HUES48 (cell line): ENCODE measurements around the gene CENPP.

ENCODE experiments used
- H3K27ac ChIP-seq: one replicate; pipeline ENCODE4 v1.7.0; 2013; ENCODE audit warnings: low read depth, low read length, inconsistent platforms
- H3K27me3 ChIP-seq: 2 replicates; pipeline ENCODE4 v1.6.1; 2013; ENCODE audit warnings: mild to moderate bottlenecking, low read length; ENCODE audit not compliant: control insufficient read depth, insufficient read depth
- H3K36me3 ChIP-seq: 2 replicates; pipeline ENCODE4 v1.6.1; 2013; ENCODE audit warnings: low read length; ENCODE audit not compliant: control insufficient read depth, insufficient read depth
- H3K4me1 ChIP-seq: 2 replicates; pipeline ENCODE4 v1.6.1; 2013; ENCODE audit warnings: mild to moderate bottlenecking, low read length; ENCODE audit not compliant: control insufficient read depth, insufficient read depth
- H3K4me3 ChIP-seq: 2 replicates; pipeline ENCODE4 v1.5.1; 2013; ENCODE audit warnings: mild to moderate bottlenecking, low read depth, low read length
- H3K9ac ChIP-seq: 2 replicates; pipeline ENCODE4 v1.6.1; 2013; ENCODE audit warnings: mild to moderate bottlenecking, low read depth, low read length, moderate library complexity
- H3K9me3 ChIP-seq: 2 replicates; pipeline ENCODE4 v1.6.1; 2013; ENCODE audit warnings: low read length; ENCODE audit not compliant: control insufficient read depth, insufficient read depth

Gene CENPP

GRCh38 chr9:92294297-92294676 is 31.5 kb upstream of the CENPP start:
- H3K36me3 ChIP-seq: peaks cover 54% of the 10 kb centered on the region
- no peaks in the 10 kb centered on the region for H3K27me3 ChIP-seq
- peaks cover 5% of the 10 kb centered on the region for H3K4me1 ChIP-seq
- H3K4me3 ChIP-seq: peak overlapping the region; percentile 95
- no peaks in the 10 kb centered on the region for H3K9me3 ChIP-seq
- peak overlapping the region; percentile 79 for H3K9ac ChIP-seq
- H3K27ac ChIP-seq: peak overlapping the region; percentile 90

DNA sequence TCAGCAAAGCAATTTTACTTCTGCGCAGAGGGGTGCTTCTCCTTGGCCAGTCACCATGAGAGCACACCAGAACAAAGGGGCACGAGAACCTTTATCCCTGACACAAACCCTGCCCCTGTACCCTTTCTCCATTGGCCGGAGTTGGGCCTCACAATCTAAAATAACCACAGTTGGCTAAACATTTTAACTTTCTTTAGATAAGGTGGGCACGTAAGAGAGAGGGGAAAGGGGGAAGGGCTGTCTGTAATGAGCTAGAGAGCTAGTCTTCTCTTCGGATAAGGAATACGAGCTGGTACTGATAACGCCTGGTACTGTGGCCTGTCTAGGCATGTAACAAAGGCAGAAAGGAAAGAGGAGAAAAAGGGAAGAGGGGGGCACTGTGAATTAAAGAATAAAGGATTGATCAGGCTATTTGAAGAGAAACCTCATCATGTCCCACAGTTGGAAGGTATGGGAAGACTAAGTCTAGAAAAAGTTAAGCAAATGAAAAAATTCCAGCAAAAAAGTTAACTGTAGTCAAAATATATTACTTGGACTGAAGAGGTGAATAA is 30.4 kb upstream of the CENPP start:
- H3K4me1 ChIP-seq: peaks cover 5% of the 10 kb centered on the region
- peak overlapping the region; percentile 90 for H3K27ac ChIP-seq

DNA sequence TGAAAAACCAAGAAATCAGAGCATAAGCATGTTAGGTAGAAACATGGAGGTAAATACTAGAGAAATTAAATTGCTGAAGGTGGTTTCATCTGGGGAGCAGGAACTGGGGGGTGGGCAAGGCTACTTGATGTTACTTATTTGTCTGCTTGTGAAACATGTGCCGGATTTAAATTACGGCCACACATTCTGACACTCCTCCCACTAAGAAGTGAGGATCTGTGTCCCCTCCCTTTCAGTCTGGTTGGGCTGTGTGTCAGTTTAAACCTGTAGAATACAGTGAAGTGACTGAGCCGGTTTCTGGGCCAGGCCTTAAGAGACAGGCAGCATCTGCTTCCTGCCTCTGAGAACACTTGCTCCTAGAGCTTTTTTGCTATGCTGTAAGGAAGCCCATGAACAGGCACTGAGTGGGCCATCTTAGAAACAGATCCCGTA is 29.9 kb upstream of the CENPP start:
- no peaks in the 10 kb centered on the region for H3K27me3 ChIP-seq
- no peak overlapping the region for H3K4me3 ChIP-seq
- H3K4me1 ChIP-seq: peaks cover 5% of the 10 kb centered on the region
- no peaks in the 10 kb centered on the region for H3K9me3 ChIP-seq
- no peak overlapping the region for H3K9ac ChIP-seq
- peaks cover 54% of the 10 kb centered on the region for H3K36me3 ChIP-seq
- H3K27ac ChIP-seq: peak overlapping the region; percentile 31

More for the DNA sequence above, 30.4 kb upstream of the CENPP start:
- H3K9me3 ChIP-seq: no peaks in the 10 kb centered on the region
- H3K27me3 ChIP-seq: no peaks in the 10 kb centered on the region
- no peak overlapping the region for H3K4me3 ChIP-seq
- H3K36me3 ChIP-seq: peaks cover 54% of the 10 kb centered on the region
- no peak overlapping the region for H3K9ac ChIP-seq

GRCh38 chr9:92297611-92298010 is 28.1 kb upstream of the CENPP start:
- Histone ChIP-seq H3K36me3 (peaks cover 60% of the 10 kb centered on the region), H3K4me3 (no peak overlapping the region), H3K27ac (no peak overlapping the region), H3K4me1 (peaks cover under 1% of the 10 kb centered on the region; the same call in 1 of the 2 replicates), H3K9ac (no peak overlapping the region), H3K27me3 (no peaks in the 10 kb centered on the region), H3K9me3 (no peaks in the 10 kb centered on the region)

- no peak overlapping the region for H3K4me3 ChIP-seq
- H3K4me1 ChIP-seq: no peaks in the 10 kb centered on the region
- no peak overlapping the region for H3K27ac ChIP-seq
- no peak overlapping the region for H3K9ac ChIP-seq
- no peaks in the 10 kb centered on the region for H3K9me3 ChIP-seq
- H3K27me3 ChIP-seq: no peaks in the 10 kb centered on the region
- peaks cover 65% of the 10 kb centered on the region for H3K36me3 ChIP-seq
Measured at GRCh38 chr9:92298036-92298435, 27.7 kb upstream of the CENPP start.

DNA sequence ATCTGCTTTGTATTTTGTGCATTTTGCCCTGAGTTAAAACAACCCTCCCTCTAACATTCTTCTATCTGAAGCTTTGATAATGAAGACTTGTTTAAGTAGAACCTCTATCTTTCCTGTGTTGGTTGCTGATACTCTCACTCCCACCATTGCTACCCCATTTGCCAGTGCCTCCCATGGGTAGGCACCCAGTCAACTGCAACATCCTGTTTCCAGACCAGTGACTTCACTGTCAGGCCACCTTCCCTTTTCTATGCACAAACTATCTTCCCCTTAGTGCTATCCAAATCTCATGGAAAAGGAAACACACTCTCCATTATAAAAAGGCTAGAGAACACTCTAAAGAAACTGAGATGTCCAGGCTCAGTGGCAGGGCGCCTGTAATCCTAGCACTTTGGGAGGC is 26.6 kb upstream of the CENPP start:
- Histone ChIP-seq H3K4me3 (no peak overlapping the region), H3K36me3 (peaks cover 76% of the 10 kb centered on the region), H3K9me3 (no peaks in the 10 kb centered on the region), H3K4me1 (no peaks in the 10 kb centered on the region), H3K9ac (no peak overlapping the region), H3K27ac (no peak overlapping the region), H3K27me3 (no peaks in the 10 kb centered on the region)

DNA sequence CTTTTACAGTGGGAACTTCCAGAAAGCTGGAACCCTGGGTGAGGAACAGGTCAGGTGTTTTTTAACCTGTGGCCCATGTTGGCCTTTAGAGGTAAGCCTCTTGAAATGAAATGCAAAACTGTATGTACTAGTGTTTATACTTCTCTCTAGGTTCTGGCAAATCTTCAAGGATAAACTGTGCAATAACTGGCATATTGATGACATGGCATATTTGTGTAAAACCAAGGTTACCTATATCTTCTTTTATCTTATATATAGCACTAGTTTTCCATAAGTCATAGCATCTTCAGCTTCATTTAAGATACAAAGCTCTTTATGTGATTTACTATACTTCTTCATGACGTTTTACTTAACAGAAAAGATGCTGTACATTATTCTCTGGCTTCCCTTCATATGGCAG is 24.8 kb upstream of the CENPP start:
- Histone ChIP-seq H3K4me1 (no peaks in the 10 kb centered on the region), H3K9me3 (no peaks in the 10 kb centered on the region), H3K27me3 (no peaks in the 10 kb centered on the region), H3K27ac (no peak overlapping the region), H3K9ac (no peak overlapping the region), H3K4me3 (no peak overlapping the region), H3K36me3 (peaks cover 93% of the 10 kb centered on the region)

DNA sequence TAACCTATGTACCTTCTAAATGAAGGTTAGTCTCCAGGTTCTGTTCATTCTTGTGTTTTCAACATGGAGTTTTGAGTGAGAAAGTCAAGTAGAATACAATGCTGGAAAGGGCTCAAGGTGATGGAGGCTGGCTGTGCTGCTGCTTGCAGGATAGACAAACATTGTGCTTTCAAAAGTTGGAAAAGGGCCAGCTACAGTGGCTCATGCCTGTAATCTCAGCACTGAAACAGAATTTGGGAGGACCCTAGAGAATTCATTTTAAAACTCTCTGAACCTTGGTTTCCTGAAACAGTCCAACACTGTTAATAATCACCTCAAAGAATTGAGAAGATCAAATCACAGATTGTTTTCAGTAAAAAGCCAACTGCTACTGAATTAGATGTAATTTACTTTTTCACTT is 16.9 kb upstream of the CENPP start:
- no peak overlapping the region for H3K4me3 ChIP-seq
- no peaks in the 10 kb centered on the region for H3K27me3 ChIP-seq
- H3K27ac ChIP-seq: no peak overlapping the region
- no peaks in the 10 kb centered on the region for H3K4me1 ChIP-seq
- no peaks in the 10 kb centered on the region for H3K9me3 ChIP-seq
- H3K9ac ChIP-seq: no peak overlapping the region
- peaks cover 96% of the 10 kb centered on the region for H3K36me3 ChIP-seq

- H3K27me3 ChIP-seq: no peaks in the 10 kb centered on the region
- no peaks in the 10 kb centered on the region for H3K9me3 ChIP-seq
- H3K4me3 ChIP-seq: no peak overlapping the region
- H3K27ac ChIP-seq: no peak overlapping the region
- H3K9ac ChIP-seq: no peak overlapping the region
- no peaks in the 10 kb centered on the region for H3K4me1 ChIP-seq
- H3K36me3 ChIP-seq: peaks cover 95% of the 10 kb centered on the region
Measured at GRCh38 chr9:92310562-92310961, 15.2 kb upstream of the CENPP start.

DNA sequence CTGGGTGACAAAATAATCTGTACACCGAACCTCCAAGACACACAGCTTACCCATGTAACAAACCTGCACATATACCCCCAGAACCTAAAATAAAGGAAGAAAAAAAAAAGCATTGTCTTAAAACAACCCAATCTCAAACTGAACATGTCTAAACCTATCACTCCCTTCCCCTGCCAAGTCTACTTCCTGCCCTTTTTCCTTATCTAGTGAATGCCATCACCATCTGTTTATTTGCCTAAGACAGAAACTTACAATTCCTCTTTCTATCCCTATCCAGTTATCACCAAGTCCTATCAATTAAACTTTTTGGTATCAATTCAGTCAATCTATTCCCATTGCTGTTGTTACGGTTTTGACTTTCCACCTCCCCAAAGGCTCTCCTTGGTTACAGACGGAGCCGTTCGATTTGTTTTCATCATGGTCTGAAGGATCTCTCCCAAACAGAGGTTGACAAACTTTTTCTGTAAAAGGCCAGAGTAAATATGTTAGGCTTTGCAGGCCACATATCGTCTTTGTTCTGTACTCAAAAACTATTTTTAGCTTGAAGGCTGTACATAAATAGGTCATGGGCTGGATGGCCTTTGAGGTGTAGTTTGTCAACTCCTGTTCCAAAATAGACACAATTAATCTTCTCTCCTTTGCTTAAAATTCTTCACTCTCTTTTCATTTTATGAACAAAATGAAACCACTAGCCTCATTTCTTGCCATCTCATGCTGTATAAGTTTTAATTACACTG is 12.7 kb upstream of the CENPP start:
- H3K27me3 ChIP-seq: no peaks in the 10 kb centered on the region
- H3K27ac ChIP-seq: no peak overlapping the region
- no peak overlapping the region for H3K4me3 ChIP-seq
- H3K36me3 ChIP-seq: peaks cover 95% of the 10 kb centered on the region
- no peaks in the 10 kb centered on the region for H3K4me1 ChIP-seq
- no peaks in the 10 kb centered on the region for H3K9me3 ChIP-seq
- H3K9ac ChIP-seq: no peak overlapping the region

GRCh38 chr9:92313624-92314012 is 12.1 kb upstream of the CENPP start:
- H3K27me3 ChIP-seq: no peaks in the 10 kb centered on the region
- no peak overlapping the region for H3K4me3 ChIP-seq
- peaks cover 95% of the 10 kb centered on the region for H3K36me3 ChIP-seq
- no peak overlapping the region for H3K27ac ChIP-seq
- H3K9ac ChIP-seq: no peak overlapping the region
- no peaks in the 10 kb centered on the region for H3K9me3 ChIP-seq
- no peaks in the 10 kb centered on the region for H3K4me1 ChIP-seq
